ENCODE results near the gene AGPAT3.

- TF ChIP-seq EP300 (IDR thresholded peaks at IDR 0.05) (no peak), POLR2A (IDR thresholded peaks at IDR 0.05) (no peak), CTCF (IDR thresholded peaks at IDR 0.05) (no peak)
These were observed 108.0 kb downstream of the AGPAT3 start for GRCh38 chr21:43972850-43973633.
